ENCODE measurements around the gene KDM3A. TPM values are rescaled to one million over a fixed set of nuclear protein-coding genes. Genes with fewer than 3 reads are reported as not detected.

KDM3A gene
- 100 to 1,000 TPM in 1 of 2 donors, 10 to 100 TPM in 1; 86.5 to 204 TPM for total RNA-seq

DNA sequence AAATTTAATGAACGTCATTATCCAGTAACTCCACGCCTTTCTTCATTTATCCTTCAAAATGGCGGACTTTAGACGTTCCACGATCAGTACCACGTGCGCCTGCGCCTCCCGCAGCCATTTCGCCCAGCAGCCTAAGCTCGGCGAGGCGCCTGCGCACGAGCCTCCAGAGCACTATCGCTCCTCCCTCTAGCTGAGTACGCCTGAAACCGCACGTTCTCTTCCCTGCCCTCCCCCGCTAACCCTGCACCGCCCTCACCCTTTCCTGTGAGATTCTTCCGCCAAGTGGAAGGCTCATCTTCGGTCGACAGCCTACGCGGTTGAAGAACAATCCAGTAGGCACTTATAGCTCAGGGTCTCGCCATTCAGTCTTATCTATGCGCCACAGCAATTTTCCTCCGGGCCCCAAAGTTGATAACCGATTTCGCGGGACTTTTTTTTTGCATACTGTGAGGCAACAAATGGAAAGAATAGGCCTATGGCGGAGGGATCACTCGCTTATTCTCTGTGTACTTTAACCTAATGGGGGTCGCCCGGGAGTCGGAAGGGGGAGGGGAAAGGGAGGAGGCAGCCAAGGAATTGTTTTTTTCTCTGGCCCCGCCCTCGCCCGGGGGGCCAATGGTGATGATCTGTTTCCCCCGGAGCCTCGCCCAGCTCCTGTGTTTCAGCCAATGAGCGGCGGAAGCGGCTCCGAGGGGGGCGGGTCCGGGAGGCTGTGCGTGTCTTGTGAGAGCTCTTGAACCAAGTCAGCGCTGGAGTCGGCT lies at the start of gene KDM3A:
KDM3A (plus strand) TSS at position 741 of the 761 bp plus-strand sequence. CDS start 677 bp downstream, outside the sequence.
- peak; percentile 88 for ATAC-seq (replicated peaks)
- H3K4me3 Mint-ChIP-seq: peak within 1 kb of the TSS; percentile 97
- H3K9me3 Mint-ChIP-seq: peaks cover 8% of the 10 kb centered on the region
- no peaks in the 10 kb centered on the region for H3K27me3 Mint-ChIP-seq
- peaks cover 58% of the 10 kb centered on the region for H3K36me3 Mint-ChIP-seq (ENCODE audit: low read depth)
- peaks cover 37% of the 10 kb centered on the region for H3K4me1 Mint-ChIP-seq
- peak within 1 kb of the TSS; percentile 100 for H3K27ac Mint-ChIP-seq

DNA sequence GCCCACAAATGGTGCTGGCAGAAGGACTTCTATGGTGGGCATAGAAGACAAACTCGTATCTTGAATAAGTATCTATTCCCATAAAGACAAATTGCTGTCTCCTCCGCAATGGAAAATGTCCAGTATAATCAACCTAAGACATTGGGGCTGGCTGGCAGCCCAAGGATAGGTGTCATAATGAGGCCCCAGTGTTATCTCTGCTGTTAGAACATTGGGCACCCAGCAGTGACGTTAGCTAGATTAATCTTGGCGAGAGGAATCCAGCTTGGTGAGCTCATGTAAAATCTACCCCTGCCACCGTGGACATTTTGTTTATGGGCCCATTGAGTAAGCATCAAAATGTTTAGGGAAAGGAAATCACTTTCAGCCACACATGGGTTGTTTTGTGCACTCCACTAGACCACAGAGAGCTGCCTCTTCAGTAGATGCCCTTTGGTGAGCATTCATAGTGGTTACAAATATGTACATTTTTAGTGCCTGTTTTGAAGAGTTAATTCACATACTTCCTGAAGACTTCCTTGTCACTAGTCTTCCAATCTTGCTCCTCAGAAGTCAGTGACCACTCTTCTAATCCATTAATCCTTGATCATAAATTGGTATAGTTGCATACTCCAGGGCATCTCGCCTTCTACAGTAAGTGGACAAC lies 48.2 kb upstream of the KDM3A start:
- Mint-ChIP-seq H3K27ac (no peak overlapping the region), H3K9me3 (no peaks in the 10 kb centered on the region), H3K4me3 (no peak overlapping the region), H3K4me1 (no peaks in the 10 kb centered on the region), H3K36me3 (ENCODE audit: low read depth) (no peaks in the 10 kb centered on the region), H3K27me3 (peaks cover 9% of the 10 kb centered on the region)
- no peak for ATAC-seq (replicated peaks)

- peak; percentile 72 for ATAC-seq (replicated peaks)
- no peaks in the 10 kb centered on the region for H3K4me1 Mint-ChIP-seq
- no peaks in the 10 kb centered on the region for H3K9me3 Mint-ChIP-seq
- peaks cover 14% of the 10 kb centered on the region for H3K27me3 Mint-ChIP-seq
- H3K36me3 Mint-ChIP-seq (ENCODE audit: low read depth): no peaks in the 10 kb centered on the region
- no peak overlapping the region for H3K4me3 Mint-ChIP-seq
- no peak overlapping the region for H3K27ac Mint-ChIP-seq
Observed at GRCh38 chr2:86393521-86394491, 47.4 kb upstream of the KDM3A start.

- Mint-ChIP-seq H3K4me3 (no peak overlapping the region), H3K4me1 (no peaks in the 10 kb centered on the region), H3K27me3 (peaks cover 25% of the 10 kb centered on the region), H3K36me3 (ENCODE audit: low read depth) (no peaks in the 10 kb centered on the region), H3K27ac (no peak overlapping the region), H3K9me3 (no peaks in the 10 kb centered on the region)
- ATAC-seq (replicated peaks): no peak
Observed at GRCh38 chr2:86396291-86396785, 44.8 kb upstream of the KDM3A start.

DNA sequence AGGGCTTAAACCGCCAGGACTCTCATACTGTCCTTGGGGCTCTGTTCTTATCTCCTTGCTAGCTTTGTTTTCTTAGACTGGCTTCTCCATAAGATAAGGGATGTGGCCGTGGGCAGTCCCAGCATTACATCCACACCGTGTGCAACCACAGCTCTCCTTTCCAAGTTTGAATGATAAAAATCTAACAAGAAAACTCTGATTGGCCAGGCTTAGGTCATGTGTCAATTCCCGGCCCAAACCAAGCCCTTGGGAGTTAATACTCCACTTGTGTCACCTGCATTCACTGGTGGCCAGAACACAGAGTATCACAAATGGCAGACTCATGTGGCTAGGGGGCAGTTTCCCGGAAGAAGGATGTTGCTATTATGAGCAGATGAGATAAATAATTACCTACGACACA lies 43.2 kb upstream of the KDM3A start:
- Mint-ChIP-seq H3K27me3 (peaks cover 25% of the 10 kb centered on the region), H3K9me3 (no peaks in the 10 kb centered on the region), H3K4me3 (no peak overlapping the region), H3K36me3 (ENCODE audit: low read depth) (no peaks in the 10 kb centered on the region), H3K4me1 (no peaks in the 10 kb centered on the region), H3K27ac (no peak overlapping the region)
- ATAC-seq (replicated peaks): no peak

DNA sequence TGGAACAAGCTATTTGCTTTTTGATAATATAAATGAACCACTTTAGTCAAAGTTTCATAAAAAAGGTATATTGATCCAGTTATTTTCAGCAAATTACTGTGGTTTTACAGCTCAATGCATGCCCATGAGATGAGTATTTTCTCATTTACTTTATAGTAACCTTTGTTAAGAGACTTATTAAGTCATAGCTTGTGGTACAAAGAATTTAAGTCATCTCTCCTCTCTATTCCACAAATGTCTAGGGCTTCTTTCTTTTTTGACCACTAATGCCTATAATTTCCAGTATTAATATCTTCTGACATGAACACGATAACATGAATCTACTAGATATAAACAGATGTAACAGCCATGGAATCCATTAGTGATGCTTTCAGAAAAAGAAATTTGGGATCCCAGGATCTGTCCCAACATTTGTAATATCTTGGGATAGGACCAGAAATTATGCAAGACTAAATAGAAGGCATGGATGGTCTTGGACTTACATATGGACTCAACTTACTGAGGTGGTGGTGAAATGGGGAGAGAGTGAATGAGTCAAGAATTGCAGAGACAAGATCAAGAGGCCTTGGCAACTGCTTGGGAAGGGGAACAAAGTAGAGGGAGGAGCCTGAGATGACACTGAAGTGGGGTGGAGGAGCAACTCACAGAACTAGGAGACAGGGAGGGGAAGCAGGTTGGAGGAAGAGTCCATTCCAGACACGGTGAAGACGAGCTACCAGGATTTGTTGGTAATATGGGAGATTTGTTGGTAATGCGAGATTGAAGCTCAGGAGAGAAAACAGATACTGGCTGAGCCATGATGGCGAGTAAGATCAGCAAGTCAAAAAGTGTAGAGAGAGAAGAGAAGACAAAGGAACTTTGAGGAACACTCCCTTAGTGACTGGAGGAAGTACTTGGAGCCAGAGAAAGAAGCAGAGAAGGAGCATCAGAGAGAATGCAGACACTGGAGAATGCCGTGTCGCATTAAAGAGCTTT lies 42.4 kb upstream of the KDM3A start:
- no peaks in the 10 kb centered on the region for H3K36me3 Mint-ChIP-seq (ENCODE audit: low read depth)
- no peak overlapping the region for H3K27ac Mint-ChIP-seq
- no peaks in the 10 kb centered on the region for H3K9me3 Mint-ChIP-seq
- H3K4me3 Mint-ChIP-seq: no peak overlapping the region
- no peaks in the 10 kb centered on the region for H3K4me1 Mint-ChIP-seq
- no peak for ATAC-seq (replicated peaks)
- peaks cover 25% of the 10 kb centered on the region for H3K27me3 Mint-ChIP-seq

- Mint-ChIP-seq H3K27ac (no peak overlapping the region), H3K4me3 (no peak overlapping the region)
- no peak for ATAC-seq (replicated peaks)
Observed at GRCh38 chr2:86400321-86400720, 40.9 kb upstream of the KDM3A start.

GRCh38 chr2:86410581-86410980 lies 30.6 kb upstream of the KDM3A start:
- Mint-ChIP-seq H3K4me1 (no peaks in the 10 kb centered on the region), H3K36me3 (ENCODE audit: low read depth) (no peaks in the 10 kb centered on the region), H3K4me3 (no peak overlapping the region), H3K27me3 (peaks cover 14% of the 10 kb centered on the region), H3K9me3 (no peaks in the 10 kb centered on the region), H3K27ac (no peak overlapping the region)
- no peak for ATAC-seq (replicated peaks)

More at GRCh38 chr2:86400321-86400720, 40.9 kb upstream of the KDM3A start:
- no peaks in the 10 kb centered on the region for H3K9me3 Mint-ChIP-seq
- no peaks in the 10 kb centered on the region for H3K36me3 Mint-ChIP-seq (ENCODE audit: low read depth)
- H3K4me1 Mint-ChIP-seq: no peaks in the 10 kb centered on the region
- H3K27me3 Mint-ChIP-seq: peaks cover 25% of the 10 kb centered on the region

- no peaks in the 10 kb centered on the region for H3K4me1 Mint-ChIP-seq
- H3K27me3 Mint-ChIP-seq: peaks cover 17% of the 10 kb centered on the region
- H3K9me3 Mint-ChIP-seq: no peaks in the 10 kb centered on the region
- ATAC-seq (replicated peaks): no peak
- H3K4me3 Mint-ChIP-seq: no peak overlapping the region
- no peaks in the 10 kb centered on the region for H3K36me3 Mint-ChIP-seq (ENCODE audit: low read depth)
- H3K27ac Mint-ChIP-seq: no peak overlapping the region
Observed at GRCh38 chr2:86411396-86411795, 29.8 kb upstream of the KDM3A start.

DNA sequence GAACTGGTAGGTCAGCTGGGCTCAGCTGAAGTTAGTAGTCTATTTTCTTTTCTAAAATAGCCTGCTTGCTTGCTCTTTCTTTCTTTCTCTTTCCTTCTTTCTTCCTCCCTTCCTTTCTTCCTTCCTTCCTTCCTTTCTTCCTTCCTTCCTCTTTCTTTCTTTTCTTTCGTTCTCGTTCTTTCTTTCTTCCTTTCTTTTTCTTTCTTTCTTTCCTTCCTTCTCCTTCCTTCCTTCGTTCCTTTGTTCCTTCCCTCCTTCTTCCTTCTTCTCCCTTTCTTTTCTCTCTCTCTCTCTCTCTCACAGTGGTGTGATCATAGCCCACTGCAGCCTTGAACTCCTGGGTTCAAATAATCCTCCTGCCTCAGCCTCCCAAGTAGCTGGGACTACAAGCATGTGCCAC lies 29.2 kb upstream of the KDM3A start:
- Mint-ChIP-seq H3K27ac (no peak overlapping the region), H3K4me1 (no peaks in the 10 kb centered on the region), H3K9me3 (no peaks in the 10 kb centered on the region), H3K4me3 (no peak overlapping the region), H3K27me3 (peaks cover 17% of the 10 kb centered on the region), H3K36me3 (ENCODE audit: low read depth) (no peaks in the 10 kb centered on the region)
- ATAC-seq (replicated peaks): no peak

- Mint-ChIP-seq H3K9me3 (no peaks in the 10 kb centered on the region), H3K27me3 (peaks cover 20% of the 10 kb centered on the region), H3K4me3 (no peak overlapping the region), H3K4me1 (no peaks in the 10 kb centered on the region), H3K36me3 (ENCODE audit: low read depth) (no peaks in the 10 kb centered on the region), H3K27ac (no peak overlapping the region)
- no peak for ATAC-seq (replicated peaks)
Observed at GRCh38 chr2:86413296-86414094, 27.7 kb upstream of the KDM3A start.

- H3K36me3 Mint-ChIP-seq (ENCODE audit: low read depth): no peaks in the 10 kb centered on the region
- no peak for ATAC-seq (replicated peaks)
- no peak overlapping the region for H3K4me3 Mint-ChIP-seq
Observed at GRCh38 chr2:86414996-86415395, 26.2 kb upstream of the KDM3A start.

DNA sequence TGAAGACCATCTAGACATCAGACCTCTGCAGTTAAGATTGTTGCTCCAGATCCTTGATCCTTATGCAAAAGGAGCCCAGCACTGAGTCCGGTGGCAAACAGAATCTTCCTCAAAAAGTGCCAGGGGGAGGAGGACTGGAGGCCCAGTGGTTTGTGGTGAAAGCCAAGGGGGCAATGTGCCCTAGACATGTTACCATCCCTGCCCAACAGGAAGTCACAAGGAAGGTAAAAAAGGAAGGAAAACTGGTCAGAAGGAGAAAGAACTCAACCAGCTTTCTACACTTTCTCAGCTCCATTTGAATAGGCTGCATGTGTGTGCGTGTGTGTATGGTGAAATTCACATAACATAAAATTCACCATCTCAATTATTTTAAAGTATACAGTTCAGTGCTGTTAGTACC lies 25.0 kb upstream of the KDM3A start:
- no peaks in the 10 kb centered on the region for H3K4me1 Mint-ChIP-seq
- H3K36me3 Mint-ChIP-seq (ENCODE audit: low read depth): no peaks in the 10 kb centered on the region
- no peak for ATAC-seq (replicated peaks)
- peaks cover 30% of the 10 kb centered on the region for H3K27me3 Mint-ChIP-seq
- no peak overlapping the region for H3K27ac Mint-ChIP-seq
- peaks cover 2% of the 10 kb centered on the region for H3K9me3 Mint-ChIP-seq
- H3K4me3 Mint-ChIP-seq: no peak overlapping the region

More at GRCh38 chr2:86414996-86415395, 26.2 kb upstream of the KDM3A start:
- H3K4me1 Mint-ChIP-seq: no peaks in the 10 kb centered on the region
- no peaks in the 10 kb centered on the region for H3K9me3 Mint-ChIP-seq
- peaks cover 25% of the 10 kb centered on the region for H3K27me3 Mint-ChIP-seq
- no peak overlapping the region for H3K27ac Mint-ChIP-seq

All from activated T-helper 17 cell treated with anti-CD3 and anti-CD28 coated beads, Interleukin-2, amount 50 U/mL, for 72 hours (primary cell).